NCI-H446 (cell line): ENCODE data around the gene XRCC2.

Source experiments
- DNase-seq, 2 experiments: peaks; one replicate each; lab custom pipeline; 2025; lab: John Stamatoyannopoulos, UW

XRCC2 gene

GRCh38 chr7:152615031-152615741 lies 60.8 kb downstream of the XRCC2 start:
- peak; percentile 56 to 70 for DNase-seq

- no peak for DNase-seq
Observed at GRCh38 chr7:152608656-152609055, 67.3 kb downstream of the XRCC2 start.

DNA sequence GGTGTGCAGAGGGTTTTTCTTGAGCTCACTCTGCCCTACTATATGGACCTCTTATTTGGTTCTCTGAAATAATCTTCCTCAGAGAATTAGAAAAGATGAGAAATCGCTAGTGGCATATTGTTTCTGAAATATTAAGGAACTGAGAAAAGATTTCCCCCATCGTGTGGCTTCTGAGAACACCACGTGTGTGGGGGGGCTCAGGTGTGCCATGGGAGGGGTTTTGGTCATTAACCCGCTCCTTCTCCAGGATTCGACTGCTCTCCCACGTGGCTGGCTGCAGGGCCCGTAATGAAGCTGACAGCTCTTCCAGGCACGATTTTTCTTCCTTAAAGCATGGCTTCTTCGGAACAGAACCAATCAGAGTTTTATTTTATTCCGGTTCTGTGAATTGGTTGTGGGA lies 67.7 kb downstream of the XRCC2 start:
- no peak for DNase-seq

- DNase-seq = no peak
Observed at GRCh38 chr7:152607007-152607406, 68.9 kb downstream of the XRCC2 start.

- DNase-seq = no peak
Observed at GRCh38 chr7:152602962-152603361, 73.0 kb downstream of the XRCC2 start.

GRCh38 chr7:152601305-152601798 lies 74.6 kb downstream of the XRCC2 start:
- no peak for DNase-seq

DNA sequence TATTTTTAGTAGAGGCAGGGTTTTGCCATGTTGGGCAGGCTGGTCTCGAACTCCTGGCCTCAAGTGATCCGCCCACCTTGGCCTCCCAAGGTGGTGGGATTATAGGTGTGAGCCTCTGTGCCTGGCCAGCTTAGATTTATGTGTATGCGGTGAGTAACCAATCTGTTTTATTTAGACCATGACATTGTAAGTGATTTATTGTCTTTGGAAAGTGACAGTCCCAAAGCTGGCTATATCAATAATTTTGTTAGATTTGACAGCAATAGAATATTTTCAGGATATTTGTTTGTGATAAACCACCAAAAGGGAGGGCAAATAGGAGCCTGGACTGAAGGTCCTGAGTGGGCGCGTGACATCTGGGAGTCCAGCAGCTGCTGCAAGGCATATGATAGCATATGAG lies 75.7 kb downstream of the XRCC2 start:
- no peak for DNase-seq

DNA sequence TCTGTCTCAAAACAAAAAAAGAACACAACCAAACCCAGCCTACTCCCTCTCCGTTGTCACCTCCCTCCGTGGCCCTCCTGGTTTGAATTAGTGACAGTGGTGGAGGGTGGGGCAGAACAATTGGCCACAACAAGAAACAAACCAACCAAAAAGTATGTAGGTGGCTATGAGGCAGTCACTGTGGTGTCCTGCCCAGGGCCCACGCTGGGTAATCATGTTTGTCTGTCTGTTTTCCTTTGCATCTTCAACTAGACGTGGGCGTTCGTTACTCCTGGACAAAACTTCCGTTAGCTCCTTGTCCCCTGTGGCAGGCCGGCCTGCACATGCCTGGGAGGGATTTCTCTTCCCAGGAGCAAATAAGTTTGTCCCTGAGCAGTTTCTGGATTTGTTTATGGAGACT lies 78.4 kb downstream of the XRCC2 start:
- no peak for DNase-seq

DNA sequence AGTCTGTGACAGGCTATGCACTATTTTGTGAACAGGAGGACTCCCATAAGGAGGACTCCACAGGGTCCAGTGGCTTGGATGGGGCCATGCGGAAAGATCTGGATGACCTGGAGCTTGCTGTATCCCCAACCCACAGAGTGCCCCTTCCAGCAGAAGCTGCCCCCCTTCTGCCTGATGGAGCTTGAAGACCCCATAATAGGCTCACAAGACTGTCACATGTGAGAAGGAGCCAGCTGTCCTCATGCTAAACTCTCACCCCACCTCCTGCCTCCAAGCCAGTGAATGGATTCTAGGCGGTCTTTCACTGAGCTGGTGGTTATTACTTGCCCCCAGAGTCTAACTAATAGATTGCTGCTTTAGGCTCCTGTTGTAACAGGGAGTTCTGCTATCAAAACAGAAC lies 79.1 kb downstream of the XRCC2 start:
- DNase-seq = no peak
